LoVo (cell line): Measurements from ENCODE around the gene TOM1L2.
"Not testable (repeated sequence)": the region's sequence is repeated elsewhere in the genome, so short reads cannot be mapped to it uniquely, and the experiment has no call there.

Experiments used
- DNase-seq: peaks from one replicate; pipeline ENCODE4 v3.0.0-alpha.2; 2016; ENCODE audit warnings: low spot score

The TOM1L2 gene

DNA sequence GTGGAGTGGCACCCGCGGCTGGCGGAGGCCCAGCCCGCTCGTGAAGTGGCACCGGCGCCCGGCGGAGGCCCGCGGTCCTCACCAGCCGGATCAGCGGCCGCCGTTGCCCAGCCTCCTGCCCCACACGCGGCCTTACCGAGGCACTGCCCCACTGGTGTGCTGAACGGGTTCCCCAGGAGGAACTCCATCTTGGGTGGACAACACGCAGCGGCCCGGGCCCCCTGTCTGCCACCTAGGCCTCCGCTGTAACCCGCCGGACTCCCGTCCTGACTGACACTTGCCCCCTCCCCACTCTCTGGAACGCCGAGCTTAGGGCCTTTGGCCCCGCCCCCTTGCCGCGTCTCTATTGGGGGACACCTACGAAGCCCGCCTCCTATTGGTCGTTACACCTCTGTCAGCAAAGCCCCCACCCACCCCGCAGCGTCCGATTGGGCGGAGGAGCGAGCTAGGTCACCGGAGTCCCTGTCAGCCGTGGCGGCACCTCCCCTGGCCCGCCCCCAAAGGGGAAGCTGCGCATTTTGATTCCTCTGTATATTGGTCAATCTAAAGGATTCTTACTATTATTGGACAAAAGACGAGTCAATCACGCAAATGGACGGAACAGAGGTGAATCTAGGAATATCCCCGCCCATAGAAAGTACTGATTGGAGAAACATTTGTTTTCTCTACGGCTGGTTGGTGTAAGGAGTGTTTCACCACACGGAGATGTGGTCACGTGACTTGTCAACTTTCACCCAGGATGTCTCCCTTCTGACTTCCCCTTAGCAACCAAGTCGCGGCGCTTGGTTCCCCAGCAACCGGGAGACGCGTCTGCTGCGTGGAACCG, at the start of gene TOM1L2, which contains the start of gene DRC3:
Gene TOM1L2 (minus strand): TSS at position 275 of the 826 bp plus-strand sequence. CDS start 87 bp downstream, at position 188.
Gene DRC3 (plus strand): TSS at position 737 of the 826 bp plus-strand sequence. CDS start 4,737 bp downstream, outside the sequence.
- peak; percentile 99 for DNase-seq

- DNase-seq = no peak
Measured at GRCh38 chr17:18021372-18021771, 49.2 kb upstream of the TOM1L2 start.

DNA sequence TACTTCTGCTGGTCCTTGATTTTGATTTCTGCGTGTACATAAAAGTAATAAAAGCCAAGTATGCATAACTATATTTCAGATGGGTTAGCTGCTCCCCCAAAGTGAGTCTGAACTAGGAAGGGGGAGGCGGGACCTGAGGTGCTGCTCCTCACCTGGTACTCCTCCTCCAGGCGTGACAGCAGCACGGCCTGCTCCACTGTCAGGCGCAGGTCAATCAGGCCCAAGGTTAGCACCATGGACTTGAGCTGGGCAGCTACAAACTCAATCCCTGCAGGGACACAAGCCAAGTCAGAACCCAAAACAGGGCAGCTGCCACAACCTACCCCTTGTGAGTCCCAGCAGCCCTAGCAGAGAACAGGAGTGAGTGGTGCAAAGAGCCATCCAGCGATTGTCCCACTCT, 48.8 kb upstream of the TOM1L2 start:
- no peak for DNase-seq

DNA sequence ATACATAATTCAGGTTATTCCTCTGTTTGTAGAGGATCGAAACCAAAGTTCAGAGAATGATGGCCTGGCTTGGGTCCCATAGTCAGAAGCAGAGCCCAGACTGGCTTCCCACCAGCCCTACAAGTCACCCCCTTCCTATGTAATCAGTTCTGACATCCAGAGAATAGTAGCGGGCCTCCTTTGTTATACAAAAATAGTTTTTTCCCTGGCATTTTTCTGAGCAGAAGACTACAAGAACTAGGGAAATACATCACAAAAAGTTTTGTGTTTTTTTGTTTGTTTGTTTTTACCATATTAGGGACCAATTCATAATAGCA, 47.6 kb upstream of the TOM1L2 start:
- no peak for DNase-seq

DNA sequence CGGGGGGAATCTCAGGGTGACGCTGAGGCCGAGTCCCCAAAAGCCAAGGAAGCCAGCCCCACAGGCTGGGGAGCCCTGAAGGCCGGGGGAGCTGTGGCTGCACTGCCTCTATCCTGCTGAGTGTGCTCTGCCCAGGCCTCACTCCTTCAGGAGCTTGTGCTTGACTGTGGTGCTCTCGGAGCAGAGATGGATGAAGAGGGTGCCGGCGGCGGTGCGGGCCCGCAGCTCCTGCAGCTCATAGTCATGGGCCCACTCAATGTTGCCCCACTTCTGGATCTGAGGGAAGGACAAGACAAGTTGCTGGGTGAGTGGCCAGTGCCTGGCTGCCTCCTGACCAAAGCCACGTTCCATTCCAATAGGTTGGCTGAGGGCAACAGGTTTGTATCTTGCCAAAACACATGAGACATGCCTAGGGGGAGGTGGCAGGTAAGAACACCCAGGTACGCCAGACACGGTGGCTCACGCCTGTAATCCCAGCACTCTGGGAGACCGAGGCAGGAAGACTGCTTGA, 46.3 kb upstream of the TOM1L2 start:
- no peak for DNase-seq

DNA sequence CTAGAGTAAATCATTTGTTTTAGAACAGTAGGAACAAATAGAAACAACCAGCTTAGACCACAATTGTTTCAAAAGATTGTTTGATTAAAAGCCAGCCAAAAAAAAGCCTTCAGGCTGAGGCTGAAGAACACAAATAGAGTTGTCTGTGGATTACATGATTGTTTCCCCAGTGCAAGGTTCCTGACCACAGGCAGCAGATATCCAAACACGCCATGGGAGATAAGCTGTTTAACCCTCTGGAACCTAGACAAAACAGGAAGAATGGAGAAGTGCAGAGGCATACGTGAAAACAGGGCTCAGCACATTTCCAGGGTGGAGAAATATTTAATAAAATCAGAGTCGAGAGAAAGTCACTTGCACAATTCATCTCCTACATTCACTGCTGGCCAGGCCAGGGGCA, 45.8 kb upstream of the TOM1L2 start:
- no peak for DNase-seq

GRCh38 chr17:18016426-18016825, 44.2 kb upstream of the TOM1L2 start:
- no peak for DNase-seq

- no peak for DNase-seq
Measured at GRCh38 chr17:18015593-18015992, 43.4 kb upstream of the TOM1L2 start.

GRCh38 chr17:18014006-18014405, 41.8 kb upstream of the TOM1L2 start:
- no peak for DNase-seq

DNA sequence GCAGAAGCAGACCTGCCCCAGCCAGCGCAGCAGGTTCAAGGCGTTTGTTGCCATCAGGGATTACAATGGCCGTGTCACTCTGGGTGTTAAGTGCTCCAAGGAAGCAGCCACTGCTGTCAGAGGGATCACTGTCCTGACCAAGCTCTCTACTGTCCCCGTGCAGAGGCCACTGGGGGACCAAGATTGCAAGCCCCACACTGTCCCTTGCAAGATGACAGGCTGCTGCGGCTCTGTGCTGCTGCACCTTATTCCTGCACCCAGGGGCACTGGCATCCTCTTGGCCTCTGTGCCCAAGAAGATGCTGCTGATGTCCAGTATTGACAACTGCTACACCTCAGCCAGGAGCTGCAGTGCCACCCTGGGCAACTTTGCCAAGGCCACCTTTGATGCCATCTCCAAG, 39.1 kb upstream of the TOM1L2 start:
- DNase-seq = no peak

- DNase-seq = no peak
Measured at GRCh38 chr17:18009609-18010420, 37.6 kb upstream of the TOM1L2 start.

DNA sequence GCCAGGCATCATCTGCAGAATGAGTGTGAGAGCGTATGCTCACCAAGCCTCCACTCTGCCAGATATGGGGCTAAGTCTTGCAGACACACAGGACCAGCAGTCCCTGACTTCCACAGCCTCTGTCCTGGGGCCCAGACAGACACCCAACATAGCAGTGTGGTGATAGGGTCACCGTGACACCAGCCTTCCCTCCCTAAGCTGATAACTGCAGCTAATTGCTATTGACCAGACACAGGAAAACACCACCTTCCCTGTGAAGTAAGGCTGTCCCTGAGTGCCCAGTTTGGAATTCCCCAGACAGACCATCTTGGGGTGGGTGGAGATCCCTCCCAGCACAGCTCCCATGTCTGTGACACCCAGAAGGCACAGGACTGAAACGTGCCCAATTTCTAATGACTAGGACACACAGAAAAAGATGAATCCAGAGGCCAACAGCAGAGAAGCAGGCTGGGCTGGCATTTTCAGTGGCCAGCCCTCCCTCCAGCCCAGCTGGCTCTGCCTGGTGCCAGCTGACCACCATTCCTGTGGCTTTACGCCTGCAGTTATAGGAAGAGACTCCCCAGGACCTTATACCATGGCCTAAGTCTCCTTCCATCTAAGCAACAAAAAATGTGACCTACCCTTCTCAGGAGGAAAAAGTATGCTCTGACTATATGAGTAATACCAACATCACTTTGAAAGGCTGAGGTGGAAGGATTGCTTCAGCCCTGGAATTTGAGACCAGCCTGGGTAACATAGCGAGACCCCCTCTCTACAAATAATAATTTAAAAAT, 36.5 kb upstream of the TOM1L2 start:
- DNase-seq = no peak

DNA sequence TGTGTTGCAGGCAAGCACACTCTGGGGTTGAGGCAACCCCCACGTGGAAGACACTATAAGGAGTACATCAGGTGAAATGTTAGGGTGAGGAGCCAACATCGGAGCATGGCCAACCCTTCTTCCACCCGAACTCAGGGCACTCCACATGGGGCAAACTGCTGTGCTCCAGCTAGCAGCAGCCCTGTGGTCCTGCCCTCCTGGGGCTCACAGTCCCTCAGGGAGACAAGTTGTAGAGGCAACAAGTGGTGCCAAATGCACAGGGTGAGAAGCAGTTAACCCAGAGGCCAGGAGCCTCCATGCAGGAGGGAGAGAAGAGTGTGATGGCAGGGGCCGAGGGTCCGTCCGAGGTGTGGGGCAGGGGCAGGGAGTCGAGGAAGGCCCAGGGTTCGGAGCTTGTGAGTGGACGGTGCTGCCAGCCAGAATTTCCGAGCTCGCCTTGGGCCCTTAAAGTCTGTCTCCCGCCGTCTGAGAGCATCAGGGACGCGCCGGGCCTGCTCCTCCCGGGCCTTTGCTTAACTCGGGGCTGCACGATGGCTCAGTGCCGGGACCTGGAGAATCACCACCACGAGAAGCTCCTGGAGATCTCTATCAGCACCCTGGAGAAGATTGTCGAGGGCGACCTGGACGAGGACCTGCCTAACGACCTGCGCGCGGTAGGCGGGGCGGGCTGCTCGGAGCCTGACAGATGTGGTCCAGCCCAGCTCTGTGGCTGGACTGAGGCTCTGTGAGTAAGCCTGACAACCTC, 34.5 kb upstream of the TOM1L2 start:
- DNase-seq = no peak

- no peak for DNase-seq
Measured at GRCh38 chr17:18005496-18005895, 33.3 kb upstream of the TOM1L2 start.

- no peak for DNase-seq
Measured at GRCh38 chr17:18004884-18005305, 32.7 kb upstream of the TOM1L2 start.

- no peak for DNase-seq
Measured at GRCh38 chr17:18004345-18004744, 32.1 kb upstream of the TOM1L2 start.

- no peak for DNase-seq
Measured at GRCh38 chr17:18002171-18002570, 30.0 kb upstream of the TOM1L2 start.

DNA sequence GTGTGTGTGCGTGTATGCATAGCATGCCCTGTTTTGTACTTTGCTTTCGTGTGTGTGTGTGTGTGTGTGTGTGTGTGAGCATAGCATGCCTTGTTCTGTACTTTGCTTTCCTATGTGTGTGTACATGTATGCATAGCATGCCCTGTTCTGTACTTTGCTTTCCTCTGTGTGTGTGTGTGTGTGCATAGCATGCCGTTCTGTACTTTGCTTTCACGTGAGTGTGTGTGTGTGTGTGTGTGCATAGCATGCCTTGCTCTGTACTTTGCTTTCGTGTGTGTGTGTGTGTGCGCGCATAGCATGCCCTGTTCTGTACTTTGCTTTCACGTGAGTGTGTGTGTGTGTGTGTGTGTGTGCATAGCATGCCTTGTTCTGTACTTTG, 27.8 kb upstream of the TOM1L2 start:
- DNase-seq = no peak

- DNase-seq = no peak
Measured at GRCh38 chr17:17999364-18000029, 27.3 kb upstream of the TOM1L2 start.

DNA sequence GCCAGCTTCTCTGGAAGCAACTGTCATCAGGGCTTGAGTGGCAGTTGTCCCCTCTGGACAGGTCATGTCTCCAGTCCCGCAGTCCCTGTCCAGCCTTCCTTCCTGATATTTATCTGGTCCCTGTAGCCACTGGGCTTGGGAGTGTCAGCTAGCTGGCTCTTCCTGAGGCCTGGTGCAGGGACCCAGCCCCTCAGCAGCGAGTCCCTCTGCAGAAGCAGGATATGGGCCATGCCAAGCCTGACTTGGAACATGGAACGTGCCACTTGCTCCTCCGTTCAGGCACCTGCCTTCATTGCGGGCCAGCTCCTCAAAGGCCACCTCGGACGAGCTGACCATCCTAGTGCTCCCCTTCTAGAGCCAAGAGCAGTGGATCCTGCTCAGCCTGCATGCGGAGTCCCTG, 26.7 kb upstream of the TOM1L2 start:
- DNase-seq = no peak

DNA sequence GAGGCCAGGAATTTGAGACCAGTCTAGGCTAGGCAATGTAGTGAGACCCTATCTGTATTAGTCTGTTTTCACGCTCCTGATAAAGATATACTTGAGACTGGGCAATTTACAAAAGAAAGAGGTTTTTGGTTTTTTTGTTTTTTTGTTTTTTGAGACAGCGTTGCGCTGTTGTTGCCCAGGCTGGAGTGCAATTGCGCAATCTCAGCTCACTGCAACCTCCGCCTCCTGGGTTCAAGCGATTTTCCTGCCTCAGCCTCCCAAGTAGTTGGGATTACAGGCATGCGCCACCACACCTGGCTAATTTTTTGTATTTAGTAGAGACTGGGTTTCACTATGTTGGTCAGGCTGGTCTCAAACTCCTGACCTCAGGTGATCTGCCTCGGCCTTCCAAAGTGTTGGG, 23.7 kb upstream of the TOM1L2 start:
- not testable (repeated sequence) for DNase-seq
